ENCODE data around the gene VWA2.

VWA2 gene

GRCh38 chr10:114313866-114314265 lies 74.8 kb downstream of the VWA2 start:
- H3K36me3 ChIP-seq (ENCODE audit: control insufficient read depth, insufficient read depth, low read length), result no peaks in the 10 kb centered on the region

GRCh38 chr10:114315566-114316420 lies 76.7 kb downstream of the VWA2 start:
- H3K4me1 ChIP-seq (ENCODE audit: control insufficient read depth, insufficient read depth, low read length), result peaks cover 2% of the 10 kb centered on the region
- no peak overlapping the region for H3K4me3 ChIP-seq (ENCODE audit: low read depth, low read length)
- no peaks in the 10 kb centered on the region for H3K36me3 ChIP-seq (ENCODE audit: control insufficient read depth, insufficient read depth, low read length)
- H3K9ac ChIP-seq (ENCODE audit: low read depth, low read length), result no peak overlapping the region
- no peaks in the 10 kb centered on the region for H3K27me3 ChIP-seq (ENCODE audit: control insufficient read depth, insufficient read depth, low read length)
- no peaks in the 10 kb centered on the region for H3K9me3 ChIP-seq (ENCODE audit: control insufficient read depth, insufficient read depth, low read length)

More at GRCh38 chr10:114313866-114314265, 74.8 kb downstream of the VWA2 start:
- H3K4me3 ChIP-seq (ENCODE audit: low read depth, low read length), result no peak overlapping the region
- H3K9ac ChIP-seq (ENCODE audit: low read depth, low read length), result no peak overlapping the region
- no peaks in the 10 kb centered on the region for H3K4me1 ChIP-seq (ENCODE audit: control insufficient read depth, insufficient read depth, low read length)
- no peaks in the 10 kb centered on the region for H3K9me3 ChIP-seq (ENCODE audit: control insufficient read depth, insufficient read depth, low read length)
- no peaks in the 10 kb centered on the region for H3K27me3 ChIP-seq (ENCODE audit: control insufficient read depth, insufficient read depth, low read length)

- Histone ChIP-seq H3K9me3 (ENCODE audit: control insufficient read depth, insufficient read depth, low read length) (no peaks in the 10 kb centered on the region), H3K4me3 (ENCODE audit: low read depth, low read length) (no peak overlapping the region), H3K4me1 (ENCODE audit: control insufficient read depth, insufficient read depth, low read length) (peaks cover 2% of the 10 kb centered on the region), H3K27me3 (ENCODE audit: control insufficient read depth, insufficient read depth, low read length) (no peaks in the 10 kb centered on the region), H3K36me3 (ENCODE audit: control insufficient read depth, insufficient read depth, low read length) (no peaks in the 10 kb centered on the region), H3K9ac (ENCODE audit: low read depth, low read length) (no peak overlapping the region)
Observed at GRCh38 chr10:114316744-114317143, 77.7 kb downstream of the VWA2 start.

DNA sequence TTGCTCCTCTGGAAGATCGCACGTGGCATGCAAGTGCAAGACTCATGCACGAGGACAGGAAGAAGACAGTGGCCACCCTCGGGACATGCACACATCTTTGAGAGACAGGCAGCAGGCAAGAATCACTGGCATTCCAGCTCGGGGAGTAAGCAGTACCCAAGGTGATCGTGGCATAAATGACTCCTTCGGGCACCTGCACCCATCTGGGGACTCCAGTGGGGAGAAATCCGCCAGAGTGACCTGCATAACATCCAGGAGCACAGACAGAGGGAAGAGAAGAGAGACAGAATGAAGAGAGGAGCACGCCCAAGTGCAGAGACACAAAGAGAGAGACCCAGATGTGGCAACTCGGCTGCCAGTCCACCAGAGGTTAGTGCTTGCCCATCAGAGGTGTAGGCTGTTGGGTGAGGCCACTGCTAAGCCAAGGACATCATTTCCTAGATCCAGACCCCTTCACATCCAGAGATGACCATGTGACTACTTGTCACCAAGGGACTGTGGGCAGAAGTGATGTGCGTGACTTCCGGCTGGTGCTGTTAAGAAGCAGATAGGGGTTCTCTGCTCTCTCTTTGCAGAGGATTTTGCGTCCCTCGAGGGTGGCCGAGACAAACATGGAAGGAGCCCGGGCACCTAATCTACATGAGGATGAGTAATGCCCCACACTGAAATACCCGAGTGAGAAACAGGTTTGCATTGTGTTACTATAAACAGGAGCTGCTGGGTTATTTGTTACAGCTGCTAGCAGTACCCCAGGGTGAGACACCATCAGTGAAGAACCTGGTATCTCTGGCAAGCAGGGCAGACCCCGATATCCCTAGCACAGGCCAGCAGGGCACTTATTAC lies 80.6 kb downstream of the VWA2 start:
- Histone ChIP-seq H3K4me3 (ENCODE audit: low read depth, low read length) (no peak overlapping the region), H3K9me3 (ENCODE audit: control insufficient read depth, insufficient read depth, low read length) (no peaks in the 10 kb centered on the region), H3K27me3 (ENCODE audit: control insufficient read depth, insufficient read depth, low read length) (no peaks in the 10 kb centered on the region), H3K9ac (ENCODE audit: low read depth, low read length) (no peak overlapping the region), H3K4me1 (ENCODE audit: control insufficient read depth, insufficient read depth, low read length) (peaks cover 2% of the 10 kb centered on the region), H3K36me3 (ENCODE audit: control insufficient read depth, insufficient read depth, low read length) (no peaks in the 10 kb centered on the region)

GRCh38 chr10:114320249-114321116 lies 81.4 kb downstream of the VWA2 start:
- H3K9ac ChIP-seq (ENCODE audit: low read depth, low read length), result no peak overlapping the region

DNA sequence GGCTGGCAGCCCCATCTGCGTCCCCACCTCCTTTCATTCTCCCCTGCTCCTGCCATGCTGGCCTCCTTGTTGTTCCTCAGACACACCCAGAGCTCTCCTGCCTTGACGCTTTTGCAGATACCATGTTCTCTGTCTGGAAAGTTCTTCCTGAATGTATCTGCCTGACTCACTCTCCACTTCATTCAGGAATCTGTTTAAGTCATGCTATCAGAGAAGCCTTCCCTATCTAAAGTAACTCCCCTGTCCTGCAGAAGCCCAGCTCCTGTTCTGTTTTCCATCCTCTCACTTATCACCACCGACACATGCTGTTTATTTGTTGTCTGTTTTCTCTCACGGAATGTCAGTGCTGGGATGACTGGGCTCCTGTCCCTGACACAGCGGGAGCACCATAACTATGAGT lies 83.3 kb downstream of the VWA2 start:
- H3K4me1 ChIP-seq (ENCODE audit: control insufficient read depth, insufficient read depth, low read length), result peaks cover 2% of the 10 kb centered on the region
- H3K9me3 ChIP-seq (ENCODE audit: control insufficient read depth, insufficient read depth, low read length), result no peaks in the 10 kb centered on the region
- H3K9ac ChIP-seq (ENCODE audit: low read depth, low read length), result no peak overlapping the region
- no peaks in the 10 kb centered on the region for H3K27me3 ChIP-seq (ENCODE audit: control insufficient read depth, insufficient read depth, low read length)
- H3K36me3 ChIP-seq (ENCODE audit: control insufficient read depth, insufficient read depth, low read length), result no peaks in the 10 kb centered on the region
- H3K4me3 ChIP-seq (ENCODE audit: low read depth, low read length), result no peak overlapping the region

More at GRCh38 chr10:114320249-114321116, 81.4 kb downstream of the VWA2 start:
- H3K4me3 ChIP-seq (ENCODE audit: low read depth, low read length), result no peak overlapping the region
- peaks cover 2% of the 10 kb centered on the region for H3K4me1 ChIP-seq (ENCODE audit: control insufficient read depth, insufficient read depth, low read length)
- H3K27me3 ChIP-seq (ENCODE audit: control insufficient read depth, insufficient read depth, low read length), result no peaks in the 10 kb centered on the region
- no peaks in the 10 kb centered on the region for H3K36me3 ChIP-seq (ENCODE audit: control insufficient read depth, insufficient read depth, low read length)
- H3K9me3 ChIP-seq (ENCODE audit: control insufficient read depth, insufficient read depth, low read length), result no peaks in the 10 kb centered on the region

GRCh38 chr10:114323023-114323422 lies 84.0 kb downstream of the VWA2 start:
- no peaks in the 10 kb centered on the region for H3K9me3 ChIP-seq (ENCODE audit: control insufficient read depth, insufficient read depth, low read length)
- no peaks in the 10 kb centered on the region for H3K36me3 ChIP-seq (ENCODE audit: control insufficient read depth, insufficient read depth, low read length)
- H3K4me3 ChIP-seq (ENCODE audit: low read depth, low read length), result no peak overlapping the region
- H3K9ac ChIP-seq (ENCODE audit: low read depth, low read length), result no peak overlapping the region
- H3K4me1 ChIP-seq (ENCODE audit: control insufficient read depth, insufficient read depth, low read length), result peaks cover 2% of the 10 kb centered on the region
- H3K27me3 ChIP-seq (ENCODE audit: control insufficient read depth, insufficient read depth, low read length), result no peaks in the 10 kb centered on the region

DNA sequence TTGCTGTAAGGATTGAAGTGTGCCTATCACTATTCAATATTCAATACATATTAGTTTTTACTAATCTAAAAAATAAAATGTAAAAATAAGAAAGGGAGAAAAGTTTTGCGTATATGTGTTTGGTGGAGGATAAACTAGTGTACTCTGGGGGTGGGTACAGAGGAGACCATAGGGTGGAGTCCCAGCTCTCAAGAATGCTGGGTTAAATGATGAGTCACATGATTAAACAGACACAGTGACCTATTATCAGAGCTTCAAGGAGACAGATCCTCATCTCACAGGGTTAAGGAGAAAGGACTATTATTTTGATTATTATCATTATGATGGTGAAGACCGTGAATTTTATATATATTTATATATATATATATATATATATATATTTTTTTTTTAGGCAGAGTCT lies 87.7 kb downstream of the VWA2 start:
- Histone ChIP-seq H3K9ac (ENCODE audit: low read depth, low read length) (no peak overlapping the region), H3K27me3 (ENCODE audit: control insufficient read depth, insufficient read depth, low read length) (no peaks in the 10 kb centered on the region), H3K4me3 (ENCODE audit: low read depth, low read length) (no peak overlapping the region), H3K4me1 (ENCODE audit: control insufficient read depth, insufficient read depth, low read length) (no peaks in the 10 kb centered on the region), H3K36me3 (ENCODE audit: control insufficient read depth, insufficient read depth, low read length) (no peaks in the 10 kb centered on the region), H3K9me3 (ENCODE audit: control insufficient read depth, insufficient read depth, low read length) (no peaks in the 10 kb centered on the region)

GRCh38 chr10:114327537-114328440 lies 88.7 kb downstream of the VWA2 start:
- no peak overlapping the region for H3K4me3 ChIP-seq (ENCODE audit: low read depth, low read length)
- H3K27me3 ChIP-seq (ENCODE audit: control insufficient read depth, insufficient read depth, low read length), result no peaks in the 10 kb centered on the region
- H3K36me3 ChIP-seq (ENCODE audit: control insufficient read depth, insufficient read depth, low read length), result no peaks in the 10 kb centered on the region
- no peak overlapping the region for H3K9ac ChIP-seq (ENCODE audit: low read depth, low read length)
- no peaks in the 10 kb centered on the region for H3K9me3 ChIP-seq (ENCODE audit: control insufficient read depth, insufficient read depth, low read length)
- H3K4me1 ChIP-seq (ENCODE audit: control insufficient read depth, insufficient read depth, low read length), result no peaks in the 10 kb centered on the region

DNA sequence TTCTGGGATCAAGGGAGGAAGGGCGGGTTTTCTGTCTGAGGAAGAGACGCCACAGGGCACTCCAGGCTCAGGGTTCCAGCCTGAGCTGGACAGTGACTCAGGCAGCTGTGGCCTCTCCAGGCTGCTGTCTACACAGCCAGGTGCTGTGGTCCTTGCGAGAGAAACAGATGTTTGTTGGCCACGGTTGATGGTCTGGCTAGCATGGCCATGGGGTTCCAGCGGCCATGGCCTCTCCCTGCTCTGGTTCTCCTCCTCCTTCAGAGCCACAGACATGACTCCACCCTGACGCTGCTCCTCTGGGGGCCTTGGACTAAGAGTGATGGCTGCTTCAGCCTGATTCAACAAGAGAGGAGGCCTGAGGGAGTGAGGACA lies 89.4 kb downstream of the VWA2 start:
- Histone ChIP-seq H3K9me3 (ENCODE audit: control insufficient read depth, insufficient read depth, low read length) (no peaks in the 10 kb centered on the region), H3K4me1 (ENCODE audit: control insufficient read depth, insufficient read depth, low read length) (no peaks in the 10 kb centered on the region), H3K36me3 (ENCODE audit: control insufficient read depth, insufficient read depth, low read length) (no peaks in the 10 kb centered on the region), H3K4me3 (ENCODE audit: low read depth, low read length) (no peak overlapping the region), H3K27me3 (ENCODE audit: control insufficient read depth, insufficient read depth, low read length) (no peaks in the 10 kb centered on the region), H3K9ac (ENCODE audit: low read depth, low read length) (no peak overlapping the region)

All from iPS-15b (cell line).